ENCODE measurements around the gene IFIT1B.

Gene IFIT1B

GRCh38 chr10:89427629-89428028, 49.8 kb downstream of the IFIT1B start:
- no peak for TF ChIP-seq CTCF (IDR thresholded peaks at IDR 0.05; ENCODE audit: low read depth, low read length, missing control alignments)
- DNase-seq (ENCODE audit: extremely low read depth, low read depth) = no peak
- no peak overlapping the region for H3K4me3 ChIP-seq (replicated peaks; ENCODE audit: low read depth, low read length)

DNA sequence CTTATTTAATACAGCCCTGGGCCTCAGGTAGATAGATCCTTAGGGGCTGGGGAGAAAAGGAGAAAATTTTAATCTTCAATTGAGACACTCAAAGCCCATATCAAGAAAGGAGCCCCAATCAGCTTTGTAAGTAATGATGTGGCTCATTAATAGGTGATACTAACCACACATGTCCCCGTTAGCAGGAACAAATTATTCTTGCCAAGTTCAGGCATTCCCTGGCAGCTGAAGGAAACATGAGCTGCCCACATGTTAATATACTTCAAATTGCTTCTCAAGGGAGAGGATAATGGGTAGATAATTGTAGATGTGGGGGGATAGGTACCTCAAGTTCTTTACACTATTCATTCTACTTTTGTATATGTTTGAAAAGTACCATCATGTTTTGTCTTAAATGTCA, 51.0 kb downstream of the IFIT1B start:
- no peak overlapping the region for H3K4me3 ChIP-seq (replicated peaks; ENCODE audit: low read depth, low read length)
- no peak for DNase-seq (ENCODE audit: extremely low read depth, low read depth)
- TF ChIP-seq CTCF (IDR thresholded peaks at IDR 0.05; ENCODE audit: low read depth, low read length, missing control alignments) = no peak

DNA sequence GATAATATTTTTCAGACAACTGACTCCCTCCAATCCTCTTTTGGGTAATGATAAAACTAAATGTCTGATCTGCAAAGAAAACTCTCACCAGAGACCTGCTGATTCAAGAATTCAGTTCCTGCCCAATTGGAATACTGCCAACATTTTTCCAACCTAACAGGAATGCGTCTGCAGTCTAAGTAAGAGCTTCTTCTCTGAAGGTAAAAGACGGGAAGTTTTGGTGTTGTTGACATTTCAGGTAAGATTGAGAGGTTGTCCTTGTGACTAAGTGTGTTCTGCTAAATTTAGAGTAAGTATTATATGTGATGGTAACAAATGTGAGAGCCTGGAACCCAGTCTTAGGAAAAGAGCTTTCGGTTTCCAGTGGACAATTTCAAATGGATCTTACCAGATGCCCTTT, 54.1 kb downstream of the IFIT1B start:
- DNase-seq (ENCODE audit: extremely low read depth, low read depth) = no peak
- no peak for TF ChIP-seq CTCF (IDR thresholded peaks at IDR 0.05; ENCODE audit: low read depth, low read length, missing control alignments)

More for the DNA sequence above, 54.1 kb downstream of the IFIT1B start:
- no peak overlapping the region for H3K4me3 ChIP-seq (replicated peaks; ENCODE audit: low read depth, low read length)
